Measurements from ENCODE around the gene RSRC1.
A peak's percentile ranks its signal among the peaks of the same experiment; 100 is the strongest.

Gene RSRC1

DNA sequence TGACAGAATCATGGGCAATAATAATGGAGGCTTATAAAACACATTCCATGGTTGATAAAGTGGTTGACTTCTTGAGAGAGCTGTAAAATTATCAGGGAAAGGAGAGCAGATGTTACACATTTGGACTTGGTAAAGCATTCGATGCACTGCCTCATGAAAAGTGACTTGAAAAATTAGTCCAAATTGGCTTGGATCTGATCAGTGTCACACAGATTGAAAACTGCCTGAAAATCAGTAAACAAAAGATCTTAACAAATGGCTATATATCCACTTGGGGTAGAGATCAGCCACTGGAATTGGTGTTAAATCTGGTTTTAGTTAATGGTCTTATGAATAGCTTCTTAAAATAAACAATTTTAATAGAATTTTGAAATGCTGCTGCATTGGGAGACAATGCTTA, 24.0 kb upstream of the RSRC1 start:
- TF ChIP-seq, protein P1, sequence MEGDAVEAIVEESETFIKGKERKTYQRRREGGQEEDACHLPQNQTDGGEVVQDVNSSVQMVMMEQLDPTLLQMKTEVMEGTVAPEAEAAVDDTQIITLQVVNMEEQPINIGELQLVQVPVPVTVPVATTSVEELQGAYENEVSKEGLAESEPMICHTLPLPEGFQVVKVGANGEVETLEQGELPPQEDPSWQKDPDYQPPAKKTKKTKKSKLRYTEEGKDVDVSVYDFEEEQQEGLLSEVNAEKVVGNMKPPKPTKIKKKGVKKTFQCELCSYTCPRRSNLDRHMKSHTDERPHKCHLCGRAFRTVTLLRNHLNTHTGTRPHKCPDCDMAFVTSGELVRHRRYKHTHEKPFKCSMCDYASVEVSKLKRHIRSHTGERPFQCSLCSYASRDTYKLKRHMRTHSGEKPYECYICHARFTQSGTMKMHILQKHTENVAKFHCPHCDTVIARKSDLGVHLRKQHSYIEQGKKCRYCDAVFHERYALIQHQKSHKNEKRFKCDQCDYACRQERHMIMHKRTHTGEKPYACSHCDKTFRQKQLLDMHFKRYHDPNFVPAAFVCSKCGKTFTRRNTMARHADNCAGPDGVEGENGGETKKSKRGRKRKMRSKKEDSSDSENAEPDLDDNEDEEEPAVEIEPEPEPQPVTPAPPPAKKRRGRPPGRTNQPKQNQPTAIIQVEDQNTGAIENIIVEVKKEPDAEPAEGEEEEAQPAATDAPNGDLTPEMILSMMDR (IDR thresholded peaks at IDR 0.05; ENCODE audit: low read depth, low read length, missing control alignments) = no peak
- no peak overlapping the region for H3K4me3 ChIP-seq (ENCODE audit: low read depth, low read length)
- DNase-seq (ENCODE audit: low read depth) = no peak

DNA sequence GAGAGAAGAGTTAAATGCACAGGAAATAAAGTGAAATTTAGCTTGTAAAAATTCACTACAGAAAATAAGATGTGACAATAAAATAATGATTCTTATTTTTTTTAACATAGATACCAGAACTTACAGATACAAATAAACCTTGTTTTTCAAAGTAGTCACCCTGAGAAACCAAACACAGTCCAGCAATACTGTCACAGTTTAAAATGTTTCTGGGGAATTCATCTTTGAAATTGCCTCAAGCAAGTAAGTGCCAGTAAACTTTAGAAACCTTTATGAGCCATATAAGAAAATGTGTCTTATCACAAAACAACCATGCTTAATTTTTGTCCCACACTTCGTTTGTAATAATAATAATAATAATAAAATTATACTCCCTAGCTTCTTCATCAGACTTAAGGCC, 23.5 kb upstream of the RSRC1 start:
- no peak overlapping the region for H3K4me3 ChIP-seq (ENCODE audit: low read depth, low read length)
- TF ChIP-seq, protein P1 (IDR thresholded peaks at IDR 0.05; ENCODE audit: low read depth, low read length, missing control alignments) = no peak
- no peak for DNase-seq (ENCODE audit: low read depth)

DNA sequence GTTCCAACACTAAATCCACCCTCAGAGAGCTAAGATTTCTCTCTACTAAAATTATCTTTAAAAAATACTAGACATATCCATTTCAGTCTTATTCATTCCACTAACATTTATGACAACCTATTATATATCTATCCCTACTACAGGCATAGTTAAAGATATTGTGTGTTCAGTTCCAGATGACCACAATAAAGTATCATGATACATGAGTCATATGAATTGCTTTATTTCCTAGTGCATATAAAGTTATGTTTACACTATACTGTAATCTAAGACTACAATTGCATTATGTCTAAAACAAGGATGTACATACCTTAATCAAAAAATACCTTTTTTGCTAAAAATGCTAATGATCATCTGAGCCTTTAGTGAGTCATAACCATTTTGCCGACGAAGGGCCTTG, 23.1 kb upstream of the RSRC1 start:
- TF ChIP-seq, protein P1 (IDR thresholded peaks at IDR 0.05; ENCODE audit: low read depth, low read length, missing control alignments) = no peak

DNA sequence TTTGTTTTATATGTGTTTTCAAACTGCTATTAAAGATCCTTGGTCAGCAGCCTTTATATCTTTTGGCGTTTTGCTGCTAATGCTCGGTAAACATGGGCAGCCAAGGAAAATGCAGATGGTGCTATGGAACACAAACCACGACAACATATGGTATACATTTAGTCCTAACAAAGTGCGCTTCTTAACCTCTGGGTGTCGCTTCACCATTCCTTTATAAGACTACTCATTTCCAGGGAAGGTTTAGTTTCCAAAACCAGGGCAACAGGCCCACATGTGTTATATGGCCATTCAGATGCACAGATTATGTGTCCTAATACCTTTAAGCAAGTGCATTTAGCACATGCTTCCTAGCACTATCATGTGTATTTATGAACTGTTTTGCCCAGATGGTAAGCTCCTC, 18.4 kb upstream of the RSRC1 start:
- no peak for DNase-seq (ENCODE audit: low read depth)
- H3K4me3 ChIP-seq (ENCODE audit: low read depth, low read length) = no peak overlapping the region
- TF ChIP-seq, protein P1 (IDR thresholded peaks at IDR 0.05; ENCODE audit: low read depth, low read length, missing control alignments) = peak; percentile 50

More for the DNA sequence above, 23.1 kb upstream of the RSRC1 start:
- H3K4me3 ChIP-seq (ENCODE audit: low read depth, low read length) = no peak overlapping the region
- DNase-seq (ENCODE audit: low read depth) = no peak

DNA sequence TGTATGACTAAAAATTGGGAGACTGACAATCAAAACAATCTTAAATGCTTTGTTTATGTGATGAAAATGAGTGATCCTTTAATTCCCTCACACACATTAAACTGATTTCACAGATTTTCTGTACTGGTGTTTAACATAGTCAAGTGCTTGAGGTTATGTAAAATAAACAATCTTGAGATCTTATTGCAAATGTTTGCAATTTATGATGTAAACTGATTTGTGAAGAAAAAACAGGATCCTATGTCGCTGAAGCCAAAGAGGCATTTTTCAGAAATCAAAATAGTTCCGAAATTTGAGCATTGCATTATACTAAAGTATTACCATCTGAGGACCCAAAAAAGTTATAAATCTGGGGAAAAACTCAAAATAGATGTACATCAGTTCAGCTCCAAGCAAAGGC, 16.4 kb upstream of the RSRC1 start:
- DNase-seq (ENCODE audit: low read depth) = no peak
- no peak overlapping the region for H3K4me3 ChIP-seq (ENCODE audit: low read depth, low read length)
- TF ChIP-seq, protein P1 (IDR thresholded peaks at IDR 0.05; ENCODE audit: low read depth, low read length, missing control alignments) = no peak

DNA sequence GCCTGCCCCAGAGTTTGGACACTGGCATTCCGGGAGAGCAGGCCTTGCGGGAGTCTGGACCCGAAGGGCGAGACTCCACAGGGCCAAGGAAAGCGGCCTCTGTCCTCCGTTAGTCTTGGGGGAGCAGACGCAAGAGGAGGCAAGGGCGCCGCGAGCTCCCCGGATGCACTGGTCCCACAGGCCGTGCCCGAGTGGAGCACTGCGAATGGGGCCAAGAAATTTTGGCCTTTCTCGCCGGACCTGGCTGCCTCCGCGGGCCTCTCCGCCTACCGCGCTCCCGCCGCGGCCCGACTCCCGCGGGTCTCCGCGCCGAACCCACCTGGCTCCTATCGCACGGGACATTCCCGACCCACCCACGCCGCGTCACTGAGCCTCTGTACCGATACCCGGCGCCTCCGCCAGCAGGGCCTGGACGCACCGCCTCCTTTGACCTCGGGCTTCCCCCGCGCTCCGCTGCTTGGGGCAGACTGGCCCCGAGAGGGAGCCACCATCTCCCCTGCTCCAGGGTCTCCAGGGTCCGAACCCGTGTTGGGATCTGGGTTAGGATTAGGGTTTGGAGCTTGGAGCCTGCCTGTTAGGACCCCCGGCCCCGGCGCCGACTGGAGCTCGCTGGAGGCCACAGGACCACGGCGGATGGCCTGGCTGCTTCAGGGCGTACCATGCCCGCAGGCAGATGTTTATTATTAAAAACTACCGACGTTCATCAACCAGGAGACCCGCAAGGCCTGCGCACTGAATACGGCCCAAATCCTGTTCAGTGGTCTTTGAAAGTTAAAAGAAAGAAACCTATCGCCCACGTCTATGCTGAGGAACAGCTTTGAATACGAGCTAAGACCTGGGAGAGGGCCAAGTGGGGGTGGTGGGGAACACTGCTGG, 15.4 kb upstream of the RSRC1 start:
- TF ChIP-seq, protein P1 (IDR thresholded peaks at IDR 0.05; ENCODE audit: low read depth, low read length, missing control alignments) = peak; percentile 39
- no peak for DNase-seq (ENCODE audit: low read depth)
- peak overlapping the region; percentile 51 for H3K4me3 ChIP-seq (ENCODE audit: low read depth, low read length)

Data from GM12864 (cell line).